Measurements from ENCODE around the gene PCDHGC3.

PCDHGC3 gene

GRCh38 chr5:141524604-141525597 is 49.1 kb downstream of the PCDHGC3 start:
- peak; percentile 47 to 97 (median 76) for DNase-seq

GRCh38 chr5:141525653-141526052 is 49.9 kb downstream of the PCDHGC3 start:
- no peak for DNase-seq

GRCh38 chr5:141527426-141527825 is 51.7 kb downstream of the PCDHGC3 start:
- no peak for DNase-seq
